ENCODE results near the gene FASLG.
"Not testable (repeated sequence)": the region's sequence is repeated elsewhere in the genome, so short reads cannot be mapped to it uniquely, and the experiment has no call there.

The FASLG gene

DNA sequence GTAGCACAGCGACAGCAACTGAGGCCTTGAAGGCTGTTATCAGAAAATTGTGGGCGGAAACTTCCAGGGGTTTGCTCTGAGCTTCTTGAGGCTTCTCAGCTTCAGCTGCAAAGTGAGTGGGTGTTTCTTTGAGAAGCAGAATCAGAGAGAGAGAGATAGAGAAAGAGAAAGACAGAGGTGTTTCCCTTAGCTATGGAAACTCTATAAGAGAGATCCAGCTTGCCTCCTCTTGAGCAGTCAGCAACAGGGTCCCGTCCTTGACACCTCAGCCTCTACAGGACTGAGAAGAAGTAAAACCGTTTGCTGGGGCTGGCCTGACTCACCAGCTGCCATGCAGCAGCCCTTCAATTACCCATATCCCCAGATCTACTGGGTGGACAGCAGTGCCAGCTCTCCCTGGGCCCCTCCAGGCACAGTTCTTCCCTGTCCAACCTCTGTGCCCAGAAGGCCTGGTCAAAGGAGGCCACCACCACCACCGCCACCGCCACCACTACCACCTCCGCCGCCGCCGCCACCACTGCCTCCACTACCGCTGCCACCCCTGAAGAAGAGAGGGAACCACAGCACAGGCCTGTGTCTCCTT is at the start of gene FASLG:
TSS of gene FASLG (plus strand) at position 233 of the 583 bp plus-strand sequence. CDS start at position 332, 99 bp downstream.
- DNase-seq, result peak; percentile 69

GRCh38 chr1:172609528-172609927 is 49.4 kb upstream of the FASLG start:
- no peak for DNase-seq

DNA sequence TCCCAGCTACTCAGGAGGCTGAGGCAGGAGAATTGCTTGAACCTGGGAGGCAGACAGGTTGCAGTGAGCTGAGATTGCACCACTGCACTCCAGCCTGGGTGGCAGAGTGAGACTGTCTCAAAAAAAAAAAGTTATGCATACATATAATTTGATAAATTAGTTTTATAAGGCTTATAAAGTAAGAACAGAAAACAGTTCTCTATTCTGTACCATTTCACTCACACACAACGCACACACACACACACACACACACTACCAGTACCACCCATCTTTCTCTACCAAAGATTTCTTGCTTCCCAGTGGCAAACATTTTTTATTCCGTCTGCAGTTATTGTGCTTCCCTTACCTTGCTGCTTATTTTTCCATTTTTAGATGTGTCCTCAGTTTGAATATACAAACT is 46.4 kb upstream of the FASLG start:
- no peak for DNase-seq

DNA sequence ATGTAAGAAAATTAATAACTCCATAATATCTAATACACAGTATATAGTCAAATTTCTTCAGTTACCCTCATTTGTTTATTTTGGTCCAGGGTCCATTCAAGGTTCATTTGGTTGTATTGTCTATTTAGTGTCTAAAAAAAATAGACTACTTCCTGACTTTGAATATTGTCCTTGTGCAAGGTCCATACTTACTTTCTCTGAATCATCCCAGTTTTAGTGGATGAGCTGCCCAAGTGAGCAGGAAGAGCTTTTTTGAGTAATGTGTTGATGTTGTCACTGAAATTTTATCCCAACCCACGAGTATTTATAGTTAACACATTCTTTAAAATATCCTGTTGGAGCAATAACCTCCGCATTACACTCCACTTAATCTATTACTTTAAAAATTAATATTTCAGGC is 45.6 kb upstream of the FASLG start:
- no peak for DNase-seq

DNA sequence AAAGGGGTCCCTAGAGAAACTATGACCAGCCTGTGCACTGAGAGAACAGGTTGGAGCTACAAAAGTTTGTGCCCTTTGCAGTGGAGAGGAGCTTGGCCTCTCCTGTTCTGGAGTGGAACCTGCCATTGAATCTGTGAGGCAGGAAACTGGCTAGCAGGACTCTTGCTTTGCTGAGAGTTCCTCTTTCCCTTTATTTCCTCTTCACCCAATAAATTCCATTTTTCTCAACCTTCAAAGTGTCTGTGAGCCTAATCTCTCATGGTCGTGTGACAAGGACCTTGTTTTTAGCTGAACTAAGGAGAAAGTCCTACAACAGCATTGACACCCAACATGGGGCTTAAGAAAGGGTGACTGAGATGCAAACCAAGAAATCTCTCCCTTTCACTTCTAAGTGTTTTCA is 42.7 kb upstream of the FASLG start:
- DNase-seq, result no peak

DNA sequence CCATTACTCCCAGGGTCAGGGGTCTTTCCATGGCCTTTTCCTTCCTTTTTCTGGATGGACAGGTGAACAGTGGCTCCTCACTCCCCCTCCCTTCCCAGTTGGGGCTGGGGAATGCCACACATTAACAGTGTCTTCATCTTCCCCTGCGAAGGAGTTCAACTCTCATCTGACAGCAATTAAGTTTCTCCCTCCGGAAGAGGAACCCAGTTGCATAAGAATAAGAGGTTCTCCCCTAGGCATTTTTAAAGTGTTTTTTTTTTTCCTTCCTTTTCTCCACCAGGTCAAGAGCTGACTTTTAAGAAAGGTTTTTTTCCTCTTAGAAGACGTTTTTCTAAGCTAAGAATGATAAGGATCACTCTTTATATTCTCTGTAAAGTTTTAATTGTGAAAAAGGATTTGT is 42.3 kb upstream of the FASLG start:
- no peak for DNase-seq

GRCh38 chr1:172620603-172621002 is 38.3 kb upstream of the FASLG start:
- not testable (repeated sequence) for DNase-seq

DNA sequence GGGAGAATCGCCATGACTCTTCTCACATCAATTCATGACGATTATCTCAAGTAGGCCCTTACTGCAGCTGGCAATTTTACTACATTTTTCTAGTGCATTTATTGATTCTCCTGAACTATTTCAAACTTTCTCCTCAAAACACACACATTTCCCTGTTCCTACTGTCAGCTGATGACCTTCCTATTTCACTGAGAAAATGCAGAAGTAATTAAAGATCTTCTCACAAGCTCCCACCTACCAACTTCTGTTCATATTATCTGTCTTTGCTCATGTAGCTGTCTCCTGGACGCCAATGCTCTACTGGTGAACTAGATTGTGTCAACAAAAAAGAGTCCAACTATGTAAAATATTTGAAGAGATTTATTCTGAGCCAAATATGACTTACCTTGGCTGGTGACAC is 36.4 kb upstream of the FASLG start:
- DNase-seq, result no peak

GRCh38 chr1:172623748-172624147 is 35.2 kb upstream of the FASLG start:
- no peak for DNase-seq

DNA sequence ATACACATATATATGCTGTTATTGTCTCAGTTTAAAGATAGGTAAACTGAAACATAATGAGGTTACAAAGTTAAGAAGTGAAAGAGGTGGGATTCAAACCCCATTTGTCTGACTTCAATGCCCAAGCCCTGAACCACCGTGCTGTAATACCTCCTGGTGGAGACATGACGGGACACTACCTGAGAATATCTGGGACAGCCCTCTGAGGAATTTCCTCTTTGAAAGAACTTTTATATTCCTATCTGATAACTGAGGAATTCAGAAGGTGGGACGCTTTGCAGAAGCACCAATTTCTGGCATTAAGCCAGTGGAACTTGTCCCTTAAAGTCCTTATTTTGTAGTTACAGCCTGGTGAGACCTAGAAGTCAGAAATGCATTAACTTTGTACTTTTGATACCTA is 32.1 kb upstream of the FASLG start:
- no peak for DNase-seq

GRCh38 chr1:172627702-172628101 is 31.2 kb upstream of the FASLG start:
- no peak for DNase-seq

DNA sequence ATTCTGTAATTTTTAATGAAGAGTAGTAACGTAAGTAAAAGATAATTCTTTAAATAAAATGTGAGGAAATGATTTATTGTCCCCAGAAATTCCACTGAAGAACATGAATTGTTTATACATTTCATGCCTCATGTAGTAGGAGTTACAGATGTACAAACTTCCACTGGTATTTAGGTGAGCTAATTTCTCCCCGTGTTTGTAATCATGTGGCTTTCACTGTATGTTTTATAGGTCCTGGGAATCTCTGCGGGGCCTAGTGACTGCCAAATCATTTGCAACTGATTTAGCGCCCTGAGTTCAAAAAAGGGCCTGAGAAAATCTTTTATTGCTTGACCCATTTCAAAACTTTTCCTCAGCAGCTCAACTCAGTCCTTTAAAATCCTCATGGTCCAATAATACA is 30.5 kb upstream of the FASLG start:
- no peak for DNase-seq

GRCh38 chr1:172629170-172629569 is 29.7 kb upstream of the FASLG start:
- no peak for DNase-seq

- DNase-seq, result no peak
These were observed 29.3 kb upstream of the FASLG start for GRCh38 chr1:172629638-172630037.

- DNase-seq, result no peak
These were observed 28.7 kb upstream of the FASLG start for GRCh38 chr1:172630056-172630818.

GRCh38 chr1:172630868-172631267 is 28.0 kb upstream of the FASLG start:
- no peak for DNase-seq

DNA sequence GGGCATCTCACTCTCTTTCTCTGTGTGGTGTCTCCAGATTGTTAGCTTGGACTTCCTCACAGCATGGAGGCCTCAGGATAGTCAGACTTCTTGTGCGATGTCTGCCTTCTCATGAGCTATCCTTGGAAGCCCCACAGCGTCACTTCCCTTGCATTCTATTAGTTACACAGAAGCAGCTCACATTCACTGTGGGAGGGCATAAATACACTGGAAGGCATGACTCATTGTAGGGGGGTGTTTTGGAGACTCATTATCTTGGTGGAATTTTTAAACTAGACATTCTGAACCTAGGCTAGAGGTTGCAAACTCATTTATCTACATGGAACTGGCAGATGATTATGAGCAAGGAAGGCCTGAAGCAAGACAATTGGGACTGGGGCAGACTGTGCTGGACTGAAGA is 21.4 kb upstream of the FASLG start:
- DNase-seq, result peak; percentile 52

DNA sequence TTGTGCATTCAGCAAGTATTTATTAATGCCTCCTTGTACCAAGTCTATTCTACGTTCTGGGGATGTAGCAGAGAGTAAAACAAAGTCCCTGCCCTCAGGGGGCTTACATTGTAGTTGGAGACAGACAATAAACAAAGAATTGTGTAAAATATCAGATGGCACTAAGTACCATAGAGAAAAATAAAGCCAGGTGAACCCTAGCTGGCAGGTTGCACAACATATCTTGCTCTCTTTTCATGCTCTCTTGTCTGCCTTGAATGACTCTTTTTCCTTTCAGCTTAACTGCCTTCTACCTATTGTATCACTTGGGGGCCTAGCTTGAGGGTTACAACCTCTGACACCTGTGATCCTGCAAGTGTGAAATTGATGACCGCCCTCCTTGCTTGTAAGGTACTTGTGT is 20.7 kb upstream of the FASLG start:
- DNase-seq, result no peak

DNA sequence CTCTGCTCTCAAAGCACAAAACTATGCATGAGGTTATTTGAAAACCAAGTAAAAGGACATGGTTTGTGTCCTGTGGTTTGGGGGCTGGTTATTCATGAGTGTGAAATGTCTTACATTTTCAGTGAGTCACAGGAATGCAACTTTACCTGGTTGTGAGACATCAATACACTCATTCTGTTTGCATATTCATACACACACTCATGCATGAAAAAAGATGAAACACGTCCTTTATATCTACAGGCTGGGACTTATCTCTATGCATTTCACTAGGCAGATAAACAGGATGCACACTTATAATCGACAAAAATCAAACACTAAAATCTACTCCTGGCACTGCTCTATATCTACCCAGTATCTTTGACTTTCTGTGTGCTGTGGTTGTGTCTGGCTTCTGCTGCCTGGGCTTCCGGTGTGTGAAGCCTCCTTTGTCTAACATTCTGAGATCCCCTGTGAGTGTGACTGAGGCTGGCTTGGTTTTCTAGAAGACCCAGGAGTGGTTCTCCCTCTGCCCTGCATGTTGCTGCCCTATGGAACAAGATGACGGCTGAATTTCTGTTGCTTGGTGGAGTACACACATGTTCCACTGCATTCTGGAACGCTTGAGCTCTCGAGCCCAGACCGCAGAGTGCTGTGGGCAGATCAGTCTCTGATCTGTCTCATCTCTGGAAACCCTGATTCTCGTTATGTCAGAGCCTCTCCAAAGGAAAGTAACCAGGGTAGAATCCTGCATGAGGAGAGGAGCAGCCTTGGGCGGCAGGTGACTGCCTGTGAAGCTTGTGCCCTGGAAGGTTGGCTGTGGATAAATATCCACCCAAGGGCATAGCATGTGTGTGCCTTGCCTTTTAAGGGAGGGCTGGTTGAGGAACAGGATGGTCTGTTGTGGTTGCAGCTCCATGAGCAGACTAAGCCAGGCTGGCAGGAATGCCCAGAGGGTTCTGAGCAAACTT is 19.7 kb upstream of the FASLG start:
- peak; percentile 82 for DNase-seq

GRCh38 chr1:172640111-172640510 is 18.8 kb upstream of the FASLG start:
- DNase-seq, result no peak

DNA sequence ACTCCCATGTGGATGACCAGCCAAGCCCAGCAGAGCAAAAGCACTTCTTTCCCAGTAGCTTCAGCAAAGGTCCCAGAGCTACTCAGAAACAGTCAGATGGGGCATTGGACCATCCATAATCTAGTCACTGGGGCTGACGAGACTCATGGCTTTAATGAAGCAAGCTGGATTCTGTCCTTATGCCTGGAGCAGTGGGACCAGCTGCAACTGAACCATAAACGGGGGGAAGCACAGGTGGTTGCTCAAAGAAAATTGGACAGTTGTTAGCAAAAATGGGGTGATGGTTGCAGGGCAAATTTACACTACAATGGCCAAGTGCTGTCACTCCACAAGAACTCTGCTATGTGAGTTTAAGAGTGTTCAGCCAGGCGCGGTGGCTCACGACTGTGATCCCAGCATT is 17.4 kb upstream of the FASLG start:
- DNase-seq, result no peak

DNA sequence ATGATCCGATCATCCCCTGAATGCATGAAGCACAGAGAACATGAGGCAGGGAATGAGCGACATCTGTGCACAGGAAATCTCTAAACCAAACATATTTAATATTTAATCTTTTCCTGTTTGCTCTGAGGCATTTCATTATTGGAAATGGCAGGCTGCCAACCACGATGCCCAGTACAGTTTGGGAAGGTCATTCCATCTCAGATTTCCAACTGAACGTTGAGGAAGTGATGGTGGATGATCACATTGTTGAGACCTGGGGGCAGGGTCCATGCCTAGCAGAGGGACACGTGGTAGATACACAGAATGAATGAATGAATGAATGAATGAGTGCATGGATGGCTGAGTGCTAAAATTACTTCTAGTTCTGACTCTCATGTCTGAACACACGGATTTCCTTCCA is 15.9 kb upstream of the FASLG start:
- no peak for DNase-seq

- DNase-seq, result no peak
These were observed 12.2 kb upstream of the FASLG start for GRCh38 chr1:172646653-172647052.

GRCh38 chr1:172647110-172647564 is 11.8 kb upstream of the FASLG start:
- DNase-seq, result peak; percentile 27
